DOHH2 (cell line): ENCODE results near the gene ASB1.

Experiments
- EZH2phosphoT487 ChIP-seq: fragments of 200-600 bp; sonication (generic); IDR thresholded peaks from 2 replicates; pipeline ENCODE4 v1.6.1; 2017; ENCODE audit warnings: borderline replicate concordance, mild to moderate bottlenecking, antibody characterized with exemption, low read length, moderate library complexity, mixed read lengths
- TF ChIP-seq, protein P1 (sequence below): fragments of 200-600 bp; sonication (generic); IDR thresholded peaks from one replicate; pipeline ENCODE4 v1.5.1; 2014; ENCODE audit warnings: antibody characterized with exemption, mild to moderate bottlenecking, low read depth, low read length; ENCODE audit not compliant: poor library complexity, severe bottlenecking

DNA sequence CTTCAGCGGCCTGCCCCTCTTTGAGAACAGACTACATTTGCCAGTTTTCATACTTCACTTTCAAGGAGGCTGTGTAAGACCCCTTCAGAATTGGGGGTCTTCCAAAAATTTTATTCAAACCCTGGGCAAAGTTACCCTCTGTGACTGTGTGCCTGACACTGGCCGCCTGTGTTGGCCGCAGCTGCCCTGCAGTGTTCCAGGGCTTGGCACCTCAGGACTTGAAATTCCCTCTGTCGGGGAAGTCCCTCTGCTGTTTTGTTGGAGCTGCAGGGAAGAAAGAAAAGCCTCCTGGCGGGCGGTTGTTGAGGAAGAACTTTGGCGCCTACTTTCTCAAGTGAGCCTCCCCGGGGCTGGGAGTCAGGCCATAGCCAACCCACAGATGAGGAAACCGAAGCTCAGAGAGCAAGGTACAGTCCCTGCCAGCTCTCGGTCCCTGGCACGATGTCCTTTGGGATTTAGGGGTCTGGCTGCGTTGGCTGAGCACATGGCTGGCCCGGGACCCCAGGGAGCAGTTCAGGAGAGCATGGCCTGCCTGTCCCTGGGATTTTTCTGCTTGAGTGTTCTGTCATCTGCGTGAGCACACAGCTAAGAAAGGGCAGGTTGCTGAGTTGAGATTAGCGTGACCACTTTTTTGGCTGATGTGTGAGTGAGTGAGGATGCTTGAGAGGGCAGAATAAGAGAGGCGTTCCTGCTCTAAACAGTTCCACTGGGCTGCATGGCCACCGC, 17.9 kb upstream of the ASB1 start:
- TF ChIP-seq, protein P1, sequence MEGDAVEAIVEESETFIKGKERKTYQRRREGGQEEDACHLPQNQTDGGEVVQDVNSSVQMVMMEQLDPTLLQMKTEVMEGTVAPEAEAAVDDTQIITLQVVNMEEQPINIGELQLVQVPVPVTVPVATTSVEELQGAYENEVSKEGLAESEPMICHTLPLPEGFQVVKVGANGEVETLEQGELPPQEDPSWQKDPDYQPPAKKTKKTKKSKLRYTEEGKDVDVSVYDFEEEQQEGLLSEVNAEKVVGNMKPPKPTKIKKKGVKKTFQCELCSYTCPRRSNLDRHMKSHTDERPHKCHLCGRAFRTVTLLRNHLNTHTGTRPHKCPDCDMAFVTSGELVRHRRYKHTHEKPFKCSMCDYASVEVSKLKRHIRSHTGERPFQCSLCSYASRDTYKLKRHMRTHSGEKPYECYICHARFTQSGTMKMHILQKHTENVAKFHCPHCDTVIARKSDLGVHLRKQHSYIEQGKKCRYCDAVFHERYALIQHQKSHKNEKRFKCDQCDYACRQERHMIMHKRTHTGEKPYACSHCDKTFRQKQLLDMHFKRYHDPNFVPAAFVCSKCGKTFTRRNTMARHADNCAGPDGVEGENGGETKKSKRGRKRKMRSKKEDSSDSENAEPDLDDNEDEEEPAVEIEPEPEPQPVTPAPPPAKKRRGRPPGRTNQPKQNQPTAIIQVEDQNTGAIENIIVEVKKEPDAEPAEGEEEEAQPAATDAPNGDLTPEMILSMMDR: no peak
- no peak for TF ChIP-seq EZH2phosphoT487
